Upper lobe of right lung (tissue), 1 donor: Measurements from ENCODE around the gene HNRNPA1. TPM values are rescaled to one million over a fixed set of nuclear protein-coding genes. Genes with fewer than 3 reads are reported as not detected.

ENCODE experiments used
- ATAC-seq: fragments of 200-7000 bp; cut with Tn5 transposase; one replicate; pipeline ENCODE4 v1.9.1; 2020; ENCODE audit warnings: mild to moderate bottlenecking, moderate library complexity
- DNase-seq: peaks from one replicate; pipeline ENCODE4 v3.0.0-alpha.2; 2020
- H3K27ac ChIP-seq: fragments of 200-600 bp; one replicate; pipeline ENCODE4 v1.8.0; 2022
- H3K27me3 ChIP-seq: fragments of 200-600 bp; one replicate; pipeline ENCODE4 v1.8.0; 2022; ENCODE audit warnings: mild to moderate bottlenecking
- H3K36me3 ChIP-seq: fragments of 200-600 bp; one replicate; pipeline ENCODE4 v1.8.0; 2022
- H3K4me1 ChIP-seq: fragments of 200-600 bp; one replicate; pipeline ENCODE4 v1.8.0; 2022
- H3K4me3 ChIP-seq: fragments of 200-600 bp; one replicate; pipeline ENCODE4 v1.8.0; 2022; ENCODE audit warnings: mild to moderate bottlenecking
- H3K9me3 ChIP-seq: fragments of 200-600 bp; one replicate; pipeline ENCODE4 v1.8.0; 2022
- intact Hi-C: fragments of 100-400 bp; cut with DNase I; formaldehyde crosslinking; loops from one replicate; pipeline ENCODE4 v1.11.0; 2022
- total RNA-seq: library from RNA; stranded (reverse); fragmentation: NEBNext Ultra II Directional; extraction: Animal tissue kit (Norgen Biotek cat#: 25700); gene quantifications from one replicate; pipeline ENCODE4 v1.2.1, GENCODE V29; 2021
- TF ChIP-seq, protein P1 (sequence below): fragments of 200-600 bp; IDR thresholded peaks from one replicate; pipeline ENCODE4 v1.8.0; 2022; ENCODE audit warnings: antibody characterized with exemption
- donor health status: DM: no; HTN: yes; CAD: no; lungs with severe emphysema.

The HNRNPA1 gene
- total RNA-seq, 1 donor from 2014 or later = 498 TPM

DNA sequence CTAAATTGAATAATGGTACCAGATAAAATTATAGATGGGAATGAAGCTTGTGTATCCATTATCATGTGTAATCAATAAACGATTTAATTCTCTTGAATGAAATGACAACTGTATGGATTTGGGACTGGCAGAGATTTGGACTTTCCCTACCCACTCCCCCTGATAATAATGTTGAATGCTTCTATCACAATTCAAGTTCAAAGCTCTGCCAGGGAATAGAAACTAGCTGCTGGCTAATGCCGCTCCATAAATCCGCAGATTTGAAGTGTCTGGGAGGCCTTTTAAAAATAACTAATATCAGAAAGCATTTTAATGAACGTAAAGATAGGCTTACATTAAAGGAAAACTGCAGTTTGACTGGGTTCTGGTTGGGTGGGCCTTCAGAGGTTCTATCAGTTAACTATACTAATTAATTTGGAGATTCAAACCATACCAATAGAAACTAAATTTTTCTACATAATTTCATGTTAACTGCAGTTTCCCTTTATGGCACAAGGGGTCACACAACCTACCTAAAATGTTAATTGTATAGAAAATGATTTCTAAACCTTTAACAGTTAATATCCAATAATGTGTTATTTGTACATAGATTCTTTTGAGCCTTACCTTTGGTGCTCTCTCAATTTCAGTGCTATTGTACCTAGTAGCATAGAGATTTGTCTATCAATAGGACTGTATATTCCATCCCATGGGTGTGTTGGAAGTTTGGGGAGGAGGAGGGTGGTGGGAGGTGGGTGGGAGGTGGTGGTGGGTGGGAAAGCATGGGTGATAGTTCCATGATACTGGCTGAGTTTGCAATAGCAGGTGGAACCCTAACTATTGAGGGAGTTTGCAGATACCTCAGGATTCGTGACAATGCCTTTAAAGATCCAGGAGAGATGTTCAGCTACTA, 4.9 kb downstream of the HNRNPA1 start:
- intact Hi-C loops = no loop called here
- H3K9me3 ChIP-seq = no peaks in the 10 kb centered on the region
- no peak overlapping the region for H3K27ac ChIP-seq
- H3K36me3 ChIP-seq = peaks cover 74% of the 10 kb centered on the region
- ATAC-seq = no peak
- H3K4me1 ChIP-seq = peaks cover 54% of the 10 kb centered on the region
- DNase-seq = no peak
- no peaks in the 10 kb centered on the region for H3K27me3 ChIP-seq
- H3K4me3 ChIP-seq = peak overlapping the region; percentile 22
- TF ChIP-seq, protein P1, sequence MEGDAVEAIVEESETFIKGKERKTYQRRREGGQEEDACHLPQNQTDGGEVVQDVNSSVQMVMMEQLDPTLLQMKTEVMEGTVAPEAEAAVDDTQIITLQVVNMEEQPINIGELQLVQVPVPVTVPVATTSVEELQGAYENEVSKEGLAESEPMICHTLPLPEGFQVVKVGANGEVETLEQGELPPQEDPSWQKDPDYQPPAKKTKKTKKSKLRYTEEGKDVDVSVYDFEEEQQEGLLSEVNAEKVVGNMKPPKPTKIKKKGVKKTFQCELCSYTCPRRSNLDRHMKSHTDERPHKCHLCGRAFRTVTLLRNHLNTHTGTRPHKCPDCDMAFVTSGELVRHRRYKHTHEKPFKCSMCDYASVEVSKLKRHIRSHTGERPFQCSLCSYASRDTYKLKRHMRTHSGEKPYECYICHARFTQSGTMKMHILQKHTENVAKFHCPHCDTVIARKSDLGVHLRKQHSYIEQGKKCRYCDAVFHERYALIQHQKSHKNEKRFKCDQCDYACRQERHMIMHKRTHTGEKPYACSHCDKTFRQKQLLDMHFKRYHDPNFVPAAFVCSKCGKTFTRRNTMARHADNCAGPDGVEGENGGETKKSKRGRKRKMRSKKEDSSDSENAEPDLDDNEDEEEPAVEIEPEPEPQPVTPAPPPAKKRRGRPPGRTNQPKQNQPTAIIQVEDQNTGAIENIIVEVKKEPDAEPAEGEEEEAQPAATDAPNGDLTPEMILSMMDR = peak; percentile 23

DNA sequence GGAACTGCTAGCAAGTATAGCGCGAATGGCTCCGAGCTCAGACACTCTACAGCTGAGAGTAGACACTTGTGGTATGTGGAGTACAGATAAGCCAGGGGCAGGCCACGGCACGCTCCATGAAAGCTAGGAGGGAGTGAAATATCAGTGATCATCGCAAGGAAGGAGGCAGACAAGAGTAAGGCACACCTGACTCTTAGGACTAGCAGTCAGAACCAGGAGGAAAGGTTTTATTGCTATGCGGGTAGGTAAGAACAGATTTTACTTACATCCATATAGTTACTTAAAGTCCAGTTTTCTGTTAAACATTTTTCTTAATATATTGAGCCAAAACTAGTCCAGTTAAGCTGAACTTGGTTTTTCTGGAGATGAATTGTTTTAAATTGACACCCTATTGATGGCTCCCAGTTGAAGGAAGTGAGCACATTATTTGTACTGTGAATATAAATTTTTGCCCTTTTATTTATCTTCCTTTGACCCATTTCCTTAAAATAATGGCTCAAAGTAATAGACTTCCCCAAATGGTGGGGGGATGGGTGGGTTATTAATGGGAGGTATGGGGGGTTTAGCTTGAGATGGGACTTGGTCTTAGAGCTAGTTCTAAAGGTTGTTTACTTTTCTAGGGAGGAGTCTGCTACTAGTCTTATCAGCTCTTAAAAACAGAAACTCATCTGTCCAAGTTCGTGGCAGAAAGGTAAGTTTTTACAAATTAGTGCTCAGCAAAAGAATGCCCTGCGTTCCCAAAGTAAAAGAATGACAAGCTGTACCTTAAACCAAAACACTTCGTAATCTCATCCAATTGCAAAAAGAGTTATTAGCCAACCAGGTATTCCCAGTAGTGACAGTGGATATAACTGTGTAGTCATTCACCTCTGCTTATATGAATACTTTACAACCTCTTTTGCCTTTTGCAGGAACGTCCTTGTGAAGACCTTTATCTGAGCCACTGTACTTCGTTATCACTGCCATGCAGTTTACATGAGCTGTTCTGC, 5.8 kb downstream of the HNRNPA1 start:
- intact Hi-C loops = no loop called here
- no peaks in the 10 kb centered on the region for H3K27me3 ChIP-seq
- H3K27ac ChIP-seq = no peak overlapping the region
- ATAC-seq (peak; percentile 60), DNase-seq (no peak)
- TF ChIP-seq, protein P1 = no peak
- peaks cover 54% of the 10 kb centered on the region for H3K4me1 ChIP-seq
- H3K9me3 ChIP-seq = no peaks in the 10 kb centered on the region
- H3K36me3 ChIP-seq = peaks cover 74% of the 10 kb centered on the region
- H3K4me3 ChIP-seq = no peak overlapping the region

DNA sequence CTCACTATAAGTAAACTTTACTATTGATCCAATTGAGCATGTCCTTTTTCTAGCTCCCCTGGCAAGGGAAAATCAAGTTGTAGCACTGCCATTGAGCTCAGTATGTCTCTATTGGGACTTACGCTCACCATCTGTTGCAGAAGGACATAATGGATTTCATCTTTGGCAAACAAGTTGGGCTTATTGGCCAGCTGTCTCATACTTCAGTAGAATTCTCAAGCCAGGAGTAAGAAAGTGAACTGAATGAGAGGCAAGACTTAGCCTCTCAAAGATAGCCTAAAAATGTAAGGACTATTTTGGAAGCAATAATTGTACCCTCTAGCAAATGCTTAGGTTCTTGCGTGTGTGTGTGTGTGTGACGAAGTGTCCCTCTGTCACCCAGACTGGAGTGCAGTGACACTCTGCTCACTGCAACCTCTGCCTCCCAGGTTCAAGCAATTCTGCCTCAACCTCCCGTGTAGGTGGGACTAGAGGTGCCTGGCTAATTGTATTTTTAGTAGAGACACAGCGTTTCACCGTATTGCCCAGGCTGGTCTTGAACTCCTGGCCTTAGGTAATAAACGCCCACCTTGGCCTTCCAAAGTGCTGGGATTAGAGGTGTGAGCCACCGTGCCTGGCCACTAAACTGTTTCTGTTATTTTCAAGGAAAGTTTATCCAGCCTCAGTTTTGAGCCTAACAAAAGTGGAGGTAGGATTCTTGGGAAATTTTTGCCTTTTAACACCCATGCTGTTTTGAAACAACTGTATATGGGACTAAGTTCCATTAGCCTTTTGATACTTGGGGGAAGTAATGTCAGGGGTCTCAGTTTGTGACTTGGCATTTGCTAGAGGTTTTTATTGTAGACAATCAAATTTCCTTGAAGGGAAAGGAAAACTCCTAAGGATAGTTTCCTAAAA, 7.0 kb downstream of the HNRNPA1 start:
- intact Hi-C loops = no loop called here

DNA sequence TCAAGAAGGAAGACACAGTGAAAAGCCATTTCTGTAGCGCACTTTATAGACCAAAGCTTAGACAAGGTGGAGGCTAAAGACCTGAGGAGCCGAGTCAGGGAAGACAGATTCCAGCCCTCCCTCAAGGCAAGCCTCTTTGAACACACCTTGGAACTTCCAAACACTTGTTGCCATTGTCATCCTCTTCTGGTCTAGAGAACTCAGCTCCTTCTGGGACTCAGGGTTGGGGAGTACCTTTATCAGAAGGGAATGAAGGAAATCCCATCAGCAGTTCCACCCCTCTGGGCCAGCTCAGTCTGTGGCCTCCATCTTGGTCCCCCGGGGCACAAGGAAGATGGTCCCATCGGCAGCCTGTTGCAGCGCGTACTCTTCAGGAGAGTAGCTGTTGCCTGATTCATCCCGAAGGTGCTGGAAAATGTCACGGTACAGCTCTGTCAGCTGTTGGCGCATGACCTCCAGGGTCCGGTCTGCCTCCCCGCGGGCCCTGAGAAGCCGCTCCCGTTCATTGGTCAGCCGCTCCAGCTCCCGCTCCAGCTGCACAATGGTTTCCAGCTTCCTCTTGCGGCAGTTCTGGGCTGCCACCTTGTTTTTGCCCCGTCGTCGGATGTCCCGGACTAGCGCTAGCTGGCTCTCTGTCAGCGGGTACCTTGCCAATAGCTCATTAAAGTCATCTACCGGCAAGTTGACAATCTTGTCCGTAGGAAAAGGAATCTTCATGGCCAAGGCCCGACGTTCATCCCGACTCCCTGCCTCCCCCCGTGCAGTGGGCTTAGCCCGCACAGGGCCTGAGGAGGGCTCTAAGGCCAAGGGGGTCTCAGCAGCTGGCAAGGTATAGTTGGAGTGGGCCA, 11.8 kb downstream of the HNRNPA1 start:
- Histone ChIP-seq H3K4me1 (peaks cover 4% of the 10 kb centered on the region), H3K9me3 (no peaks in the 10 kb centered on the region), H3K27ac (no peak overlapping the region), H3K4me3 (no peak overlapping the region), H3K36me3 (peaks cover 16% of the 10 kb centered on the region), H3K27me3 (no peaks in the 10 kb centered on the region)
- DNase-seq (no peak), ATAC-seq (no peak)
- TF ChIP-seq, protein P1 = no peak
- intact Hi-C loops = no loop called here

More for the DNA sequence above, 7.0 kb downstream of the HNRNPA1 start:
- Histone ChIP-seq H3K4me3 (no peak overlapping the region), H3K9me3 (no peaks in the 10 kb centered on the region), H3K36me3 (peaks cover 63% of the 10 kb centered on the region), H3K27me3 (no peaks in the 10 kb centered on the region), H3K27ac (no peak overlapping the region), H3K4me1 (peaks cover 43% of the 10 kb centered on the region)
- TF ChIP-seq, protein P1 = no peak
- DNase-seq (no peak), ATAC-seq (no peak)
